Erythroblast (primary cell): ENCODE data around the gene PCYT2.
A peak's percentile ranks its signal among the peaks of the same experiment; 100 is the strongest.

Experiments
- GATA1 ChIP-seq: IDR thresholded peaks from 2 replicates; pipeline ENCODE4 v1.6.1; 2011; ENCODE audit warnings: low read depth, mild to moderate bottlenecking, control low read depth, low read length, moderate library complexity
- POLR2A ChIP-seq: IDR thresholded peaks from 2 replicates; pipeline ENCODE4 v1.6.1; 2011; ENCODE audit warnings: mild to moderate bottlenecking, low read length

GRCh38 chr17:81902023-81902652, 9.1 kb downstream of the PCYT2 start, which contains the start of gene NPB:
- TF ChIP-seq POLR2A: peak; percentile 4
- TF ChIP-seq GATA1: no peak
